T47D (cell line): ENCODE results near the gene ERP27.

ENCODE experiments used
- DNase-seq, 2 experiments: peaks; one replicate each; pipeline versions ENCODE4 v3.0.0 to v3.0.0-alpha.2; 2011 to 2012; ENCODE audit warnings: low read depth in 1 of 2, low spot score in 1 of 2
- JUND ChIP-seq: IDR thresholded peaks from 2 replicates; pipeline ENCODE4 v1.6.1; 2012; ENCODE audit warnings: low read depth
- in situ Hi-C: cut with HindIII; loops from 2 replicates; pipeline ENCODE4 v1.10.0; 2016; ENCODE audit warnings: low sequenced_read_pairs, low pct_unique_long_range_greater_than_20kb

Gene ERP27

GRCh38 chr12:14901228-14901562 lies 37.1 kb downstream of the ERP27 start:
- TF ChIP-seq JUND = no peak
- DNase-seq = peak in 1 of 2 experiments; percentile 88
- in situ Hi-C loops = no loop called here

- in situ Hi-C loops = no loop called here
- TF ChIP-seq JUND = peak; percentile 69
- peak in 1 of 2 experiments; percentile 84 for DNase-seq
These were observed 37.7 kb downstream of the ERP27 start for GRCh38 chr12:14900521-14901227.

GRCh38 chr12:14896521-14897169 lies 41.7 kb downstream of the ERP27 start:
- in situ Hi-C loops = no loop called here
- DNase-seq = no peak
- no peak for TF ChIP-seq JUND

- no peak for DNase-seq
- TF ChIP-seq JUND = no peak
- in situ Hi-C loops = no loop called here
These were observed 44.7 kb downstream of the ERP27 start for GRCh38 chr12:14893506-14894250.

GRCh38 chr12:14892726-14893505 lies 45.4 kb downstream of the ERP27 start:
- in situ Hi-C loops = no loop called here
- no peak for TF ChIP-seq JUND
- DNase-seq = peak in 1 of 2 experiments; percentile 65

- TF ChIP-seq JUND = no peak
- DNase-seq = no peak
- in situ Hi-C loops = no loop called here
These were observed 47.6 kb downstream of the ERP27 start for GRCh38 chr12:14890701-14891100.

GRCh38 chr12:14886271-14886670 lies 52.1 kb downstream of the ERP27 start:
- in situ Hi-C loops = no loop called here
- no peak for TF ChIP-seq JUND
- DNase-seq = peak in 1 of 2 experiments; percentile 66

GRCh38 chr12:14885718-14886221 lies 52.6 kb downstream of the ERP27 start, which contains the start of gene MGP:
Gene MGP (minus strand): TSS chr12:14885854. CDS start chr12:14885791, 63 bp downstream.
- TF ChIP-seq JUND = no peak
- in situ Hi-C loops = no loop called here
- peak in 1 of 2 experiments; percentile 92 for DNase-seq

GRCh38 chr12:14884458-14884878 lies 53.9 kb downstream of the ERP27 start:
- in situ Hi-C loops = no loop called here
- no peak for TF ChIP-seq JUND
- DNase-seq = peak in 1 of 2 experiments; percentile 57

- no peak for TF ChIP-seq JUND
- in situ Hi-C loops = no loop called here
- no peak for DNase-seq
These were observed 54.7 kb downstream of the ERP27 start for GRCh38 chr12:14883686-14884085.

GRCh38 chr12:14880890-14881453 lies 57.4 kb downstream of the ERP27 start:
- no peak for TF ChIP-seq JUND
- no peak for DNase-seq
- in situ Hi-C loops = no loop called here

GRCh38 chr12:14879222-14879933 lies 59.0 kb downstream of the ERP27 start:
- in situ Hi-C loops = no loop called here
- peak in 1 of 2 experiments; percentile 69 for DNase-seq
- 0 out of 2 replicates have a peak, but pooled peaks have one; percentile 19 for TF ChIP-seq JUND
